ENCODE data around the gene LMOD1.

DNA sequence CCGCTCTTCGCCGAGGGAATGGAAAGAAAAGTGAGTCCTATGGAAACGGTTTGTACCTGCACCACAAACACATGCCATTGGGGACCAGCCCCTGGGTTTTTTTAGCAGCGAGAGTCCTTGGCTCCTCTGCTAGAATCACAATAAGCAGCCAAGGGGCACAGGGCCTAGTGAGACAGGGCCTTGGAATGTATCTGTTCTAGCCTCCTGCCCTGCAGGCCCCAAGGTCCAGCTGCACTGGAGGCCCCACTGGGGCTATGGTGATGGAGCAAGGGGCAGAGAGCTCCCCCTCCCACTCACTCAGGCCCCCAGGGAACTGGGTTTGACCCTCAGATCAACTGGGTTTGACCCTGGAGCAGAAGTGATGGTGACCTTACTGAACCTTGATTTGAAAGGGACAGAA, 43.2 kb downstream of the LMOD1 start:
- TF ChIP-seq, protein P1, sequence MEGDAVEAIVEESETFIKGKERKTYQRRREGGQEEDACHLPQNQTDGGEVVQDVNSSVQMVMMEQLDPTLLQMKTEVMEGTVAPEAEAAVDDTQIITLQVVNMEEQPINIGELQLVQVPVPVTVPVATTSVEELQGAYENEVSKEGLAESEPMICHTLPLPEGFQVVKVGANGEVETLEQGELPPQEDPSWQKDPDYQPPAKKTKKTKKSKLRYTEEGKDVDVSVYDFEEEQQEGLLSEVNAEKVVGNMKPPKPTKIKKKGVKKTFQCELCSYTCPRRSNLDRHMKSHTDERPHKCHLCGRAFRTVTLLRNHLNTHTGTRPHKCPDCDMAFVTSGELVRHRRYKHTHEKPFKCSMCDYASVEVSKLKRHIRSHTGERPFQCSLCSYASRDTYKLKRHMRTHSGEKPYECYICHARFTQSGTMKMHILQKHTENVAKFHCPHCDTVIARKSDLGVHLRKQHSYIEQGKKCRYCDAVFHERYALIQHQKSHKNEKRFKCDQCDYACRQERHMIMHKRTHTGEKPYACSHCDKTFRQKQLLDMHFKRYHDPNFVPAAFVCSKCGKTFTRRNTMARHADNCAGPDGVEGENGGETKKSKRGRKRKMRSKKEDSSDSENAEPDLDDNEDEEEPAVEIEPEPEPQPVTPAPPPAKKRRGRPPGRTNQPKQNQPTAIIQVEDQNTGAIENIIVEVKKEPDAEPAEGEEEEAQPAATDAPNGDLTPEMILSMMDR (IDR thresholded peaks at IDR 0.05; ENCODE audit: borderline replicate concordance, extremely low read depth, low read length, poor library complexity, severe bottlenecking), result no peak
- no peak for TF ChIP-seq EZH2 (IDR thresholded peaks at IDR 0.05; ENCODE audit: borderline replicate concordance, low read depth, low read length, severe bottlenecking)

Data from DND-41 (cell line).